GM18526 (cell line): ENCODE data around the gene ADAMTS16.

Experiments
- POLR2A ChIP-seq: IDR thresholded peaks from 3 replicates; pipeline ENCODE4 v1.6.1; 2011; ENCODE audit not compliant: insufficient read length; ENCODE audit errors: extremely low read depth

ADAMTS16 gene, protein sequence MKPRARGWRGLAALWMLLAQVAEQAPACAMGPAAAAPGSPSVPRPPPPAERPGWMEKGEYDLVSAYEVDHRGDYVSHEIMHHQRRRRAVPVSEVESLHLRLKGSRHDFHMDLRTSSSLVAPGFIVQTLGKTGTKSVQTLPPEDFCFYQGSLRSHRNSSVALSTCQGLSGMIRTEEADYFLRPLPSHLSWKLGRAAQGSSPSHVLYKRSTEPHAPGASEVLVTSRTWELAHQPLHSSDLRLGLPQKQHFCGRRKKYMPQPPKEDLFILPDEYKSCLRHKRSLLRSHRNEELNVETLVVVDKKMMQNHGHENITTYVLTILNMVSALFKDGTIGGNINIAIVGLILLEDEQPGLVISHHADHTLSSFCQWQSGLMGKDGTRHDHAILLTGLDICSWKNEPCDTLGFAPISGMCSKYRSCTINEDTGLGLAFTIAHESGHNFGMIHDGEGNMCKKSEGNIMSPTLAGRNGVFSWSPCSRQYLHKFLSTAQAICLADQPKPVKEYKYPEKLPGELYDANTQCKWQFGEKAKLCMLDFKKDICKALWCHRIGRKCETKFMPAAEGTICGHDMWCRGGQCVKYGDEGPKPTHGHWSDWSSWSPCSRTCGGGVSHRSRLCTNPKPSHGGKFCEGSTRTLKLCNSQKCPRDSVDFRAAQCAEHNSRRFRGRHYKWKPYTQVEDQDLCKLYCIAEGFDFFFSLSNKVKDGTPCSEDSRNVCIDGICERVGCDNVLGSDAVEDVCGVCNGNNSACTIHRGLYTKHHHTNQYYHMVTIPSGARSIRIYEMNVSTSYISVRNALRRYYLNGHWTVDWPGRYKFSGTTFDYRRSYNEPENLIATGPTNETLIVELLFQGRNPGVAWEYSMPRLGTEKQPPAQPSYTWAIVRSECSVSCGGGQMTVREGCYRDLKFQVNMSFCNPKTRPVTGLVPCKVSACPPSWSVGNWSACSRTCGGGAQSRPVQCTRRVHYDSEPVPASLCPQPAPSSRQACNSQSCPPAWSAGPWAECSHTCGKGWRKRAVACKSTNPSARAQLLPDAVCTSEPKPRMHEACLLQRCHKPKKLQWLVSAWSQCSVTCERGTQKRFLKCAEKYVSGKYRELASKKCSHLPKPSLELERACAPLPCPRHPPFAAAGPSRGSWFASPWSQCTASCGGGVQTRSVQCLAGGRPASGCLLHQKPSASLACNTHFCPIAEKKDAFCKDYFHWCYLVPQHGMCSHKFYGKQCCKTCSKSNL

DNA sequence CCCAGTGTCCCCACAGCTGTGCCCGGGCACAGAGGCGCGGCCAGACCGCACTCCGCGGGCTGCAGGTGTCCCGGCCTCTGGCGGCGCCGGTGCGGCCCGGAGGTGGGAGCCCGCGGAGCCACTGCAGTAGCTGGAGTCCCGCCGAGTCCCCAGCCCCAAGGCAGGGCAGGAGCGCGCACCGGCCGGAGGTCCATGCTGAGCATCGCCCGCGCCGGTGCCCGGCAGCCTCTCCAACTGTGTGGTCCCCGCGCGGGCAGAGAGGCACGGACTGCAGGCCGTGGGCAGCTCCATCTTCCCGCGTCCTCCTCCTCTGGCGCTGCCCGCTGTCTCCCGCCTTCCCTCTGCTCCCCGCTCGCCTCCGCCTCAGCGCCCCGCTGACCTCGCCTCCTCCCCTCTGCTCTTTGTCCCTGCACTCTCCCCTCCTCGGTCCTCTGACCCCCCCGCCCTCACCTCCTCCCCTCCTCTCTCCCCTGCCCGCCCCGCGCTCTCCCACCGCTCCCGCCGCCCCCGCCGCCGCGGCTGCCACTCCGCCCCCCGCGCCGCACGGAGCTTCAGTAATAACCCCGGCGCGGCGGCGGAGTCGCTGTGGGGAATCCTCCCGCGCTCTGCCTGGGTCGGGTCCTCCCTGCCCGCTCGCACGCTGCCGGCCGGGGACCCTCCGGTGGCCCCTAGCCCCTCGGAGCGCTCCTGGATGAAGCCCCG is at the start of gene ADAMTS16:
Gene ADAMTS16 (plus strand): TSS at position 554 of the 702 bp plus-strand sequence. CDS start 138 bp downstream, at position 692.
- TF ChIP-seq POLR2A, result no peak

DNA sequence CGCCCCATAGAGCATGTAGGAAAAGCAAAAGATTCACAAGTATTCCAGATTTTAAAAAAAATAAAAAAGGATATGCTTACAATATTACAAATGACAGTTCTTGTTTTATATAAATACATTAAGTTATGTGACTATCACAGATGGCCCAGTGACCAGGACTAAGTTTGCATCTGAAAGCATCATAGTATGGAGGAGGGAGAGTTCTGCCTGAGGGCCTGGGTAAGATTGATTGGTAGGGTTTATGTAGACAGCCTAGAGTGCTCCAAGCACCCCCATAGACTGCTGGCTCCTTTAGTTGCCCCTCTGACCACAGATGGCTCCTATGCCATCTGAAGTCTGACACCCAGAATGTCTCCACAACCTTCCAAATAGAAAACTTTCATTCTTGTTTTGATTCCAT is 48.0 kb upstream of the ADAMTS16 start:
- TF ChIP-seq POLR2A, result no peak

DNA sequence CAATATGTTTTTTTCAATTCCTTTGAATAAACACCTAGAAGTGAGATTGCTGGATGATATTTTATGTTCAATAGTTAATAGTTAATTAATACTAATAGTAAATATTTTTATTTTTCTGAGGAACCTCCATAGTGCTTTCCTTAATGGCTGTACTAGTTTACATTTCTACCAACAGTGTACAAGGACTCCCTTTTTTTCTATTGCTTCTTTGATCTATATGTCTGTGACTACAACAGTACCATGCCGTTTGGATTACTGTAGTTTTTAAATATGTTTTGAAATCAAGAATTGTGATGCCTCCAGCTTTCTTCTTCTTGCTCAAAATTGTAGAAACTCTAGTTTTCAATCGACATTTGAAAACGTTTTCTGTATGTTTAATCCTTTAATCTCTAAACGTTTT is 39.5 kb upstream of the ADAMTS16 start:
- no peak for TF ChIP-seq POLR2A

DNA sequence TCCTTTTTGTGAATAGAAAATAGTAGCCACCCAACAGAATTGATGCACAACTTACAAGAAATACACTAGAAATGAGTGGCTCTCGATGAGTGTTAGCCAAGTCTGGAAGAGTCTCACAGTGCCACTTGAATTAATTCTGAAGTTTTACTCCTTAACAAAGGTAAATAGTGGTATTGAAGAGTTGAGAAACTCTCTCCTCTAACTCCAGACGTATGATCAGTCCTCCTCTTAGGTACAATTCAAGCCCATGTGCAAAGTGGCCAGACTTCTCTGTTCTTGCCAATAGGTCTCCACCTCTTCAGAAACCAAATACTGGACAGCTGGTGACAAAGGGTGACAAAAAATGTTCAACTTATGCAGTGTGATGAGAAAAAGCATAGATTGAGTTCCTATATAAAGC is 38.5 kb upstream of the ADAMTS16 start:
- no peak for TF ChIP-seq POLR2A

DNA sequence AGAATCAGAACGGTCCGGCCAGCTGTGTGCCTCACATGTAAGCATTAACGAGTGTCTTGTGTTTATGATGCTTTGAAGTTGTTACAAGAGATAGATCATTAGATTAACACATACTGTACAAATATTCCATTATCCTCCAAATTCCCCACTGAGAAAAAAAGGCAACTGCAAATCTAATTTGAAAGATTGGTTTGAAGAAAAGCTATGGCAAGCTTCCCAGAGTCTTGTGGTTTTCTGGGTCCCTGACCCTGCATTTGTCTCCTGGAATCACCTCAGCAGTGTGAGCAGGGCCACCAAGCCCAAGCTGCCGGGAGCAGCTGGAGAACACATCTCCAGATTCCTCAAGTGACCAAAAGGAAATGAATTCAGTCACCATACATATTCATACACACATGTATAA is 36.9 kb upstream of the ADAMTS16 start:
- no peak for TF ChIP-seq POLR2A

DNA sequence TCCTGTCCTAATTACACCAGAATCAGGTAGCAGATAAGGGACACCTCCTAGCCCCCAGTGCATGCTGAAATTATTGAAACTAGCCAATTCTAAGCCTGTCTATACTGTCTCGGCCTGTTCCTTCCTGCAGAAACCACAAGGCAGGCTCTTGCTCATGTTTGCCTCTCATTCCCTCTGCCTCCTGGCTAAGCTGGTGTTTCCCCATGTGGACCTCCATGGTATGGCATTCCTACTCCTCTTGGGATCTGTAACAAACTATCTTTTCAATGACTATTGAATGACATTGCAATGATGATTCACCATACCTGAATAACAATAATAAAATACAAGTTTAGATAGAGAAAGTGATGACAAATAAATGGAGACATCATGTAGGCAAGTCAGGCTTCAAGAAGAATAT is 35.6 kb upstream of the ADAMTS16 start:
- no peak for TF ChIP-seq POLR2A

DNA sequence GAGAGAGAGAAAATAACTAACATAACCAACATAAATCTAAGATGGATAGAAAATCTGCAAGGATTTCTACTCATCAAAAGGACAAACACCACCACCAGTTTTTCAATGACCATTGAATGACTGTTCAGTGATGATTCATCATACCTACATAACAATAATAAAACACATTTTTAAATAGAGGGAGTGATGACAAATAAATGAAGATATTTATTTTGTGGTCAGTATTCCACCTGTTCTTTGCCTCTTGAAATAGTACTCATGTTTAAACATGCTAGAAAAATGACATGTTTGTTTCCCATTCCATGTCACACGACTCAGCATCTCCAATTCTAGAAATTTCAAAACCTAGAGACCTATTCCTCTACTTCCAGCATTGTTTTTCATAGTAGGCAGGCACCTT is 34.6 kb upstream of the ADAMTS16 start:
- no peak for TF ChIP-seq POLR2A

DNA sequence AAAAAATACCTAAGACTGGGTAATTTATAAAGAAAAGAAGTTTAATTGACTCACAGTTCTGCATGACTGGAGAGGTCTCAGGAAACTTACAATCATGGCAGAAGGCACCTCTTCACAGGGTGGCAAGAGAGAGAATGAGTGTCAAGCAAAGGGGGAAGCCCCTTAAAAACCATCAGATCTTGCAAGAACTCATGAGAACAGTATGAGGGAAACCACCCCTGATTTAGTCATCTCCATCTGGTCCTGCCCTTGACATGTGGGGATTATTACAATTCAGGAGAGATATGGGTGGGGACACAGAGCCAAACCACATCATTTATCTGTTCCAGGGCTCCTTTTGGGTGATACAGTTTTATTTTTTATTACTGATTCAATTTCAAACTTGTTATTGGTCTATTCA is 23.2 kb upstream of the ADAMTS16 start:
- no peak for TF ChIP-seq POLR2A

DNA sequence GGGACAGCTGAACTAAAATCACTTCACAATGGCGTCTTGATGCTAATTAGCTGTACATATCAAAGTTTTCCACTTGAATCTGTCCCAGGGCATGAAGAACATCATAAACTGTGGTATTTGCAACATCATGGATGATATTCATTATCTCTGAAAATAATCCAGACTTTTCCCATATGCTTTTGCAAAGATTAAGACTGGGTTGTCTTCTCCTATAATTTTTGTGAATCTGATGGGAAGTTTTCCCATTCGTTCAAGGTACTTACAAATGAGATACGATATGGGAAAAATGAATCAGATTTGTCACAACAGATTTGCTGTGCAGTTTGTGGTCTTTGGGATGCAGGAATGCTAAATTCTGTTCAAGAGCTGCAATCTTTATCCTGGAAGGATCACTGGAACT is 17.4 kb upstream of the ADAMTS16 start:
- TF ChIP-seq POLR2A, result no peak

DNA sequence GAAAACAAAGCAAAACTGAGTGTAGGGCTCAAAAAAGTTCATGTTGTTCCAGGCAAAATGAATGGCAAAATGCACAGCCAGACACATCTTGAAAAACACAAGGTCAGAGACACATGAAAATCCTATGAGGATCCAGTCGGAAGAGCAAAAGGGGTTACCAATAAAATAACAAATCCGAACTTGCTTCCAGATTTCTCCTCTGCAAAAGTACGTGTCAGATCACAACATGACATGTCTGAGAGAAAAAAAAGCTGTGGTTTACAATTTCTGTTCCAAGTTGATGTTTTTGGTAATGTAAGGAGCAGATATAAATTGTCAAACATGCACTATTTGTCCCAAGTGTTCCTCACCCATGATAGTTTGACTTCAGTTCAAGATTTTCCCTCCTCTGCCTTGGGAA is 15.9 kb upstream of the ADAMTS16 start:
- TF ChIP-seq POLR2A, result no peak

DNA sequence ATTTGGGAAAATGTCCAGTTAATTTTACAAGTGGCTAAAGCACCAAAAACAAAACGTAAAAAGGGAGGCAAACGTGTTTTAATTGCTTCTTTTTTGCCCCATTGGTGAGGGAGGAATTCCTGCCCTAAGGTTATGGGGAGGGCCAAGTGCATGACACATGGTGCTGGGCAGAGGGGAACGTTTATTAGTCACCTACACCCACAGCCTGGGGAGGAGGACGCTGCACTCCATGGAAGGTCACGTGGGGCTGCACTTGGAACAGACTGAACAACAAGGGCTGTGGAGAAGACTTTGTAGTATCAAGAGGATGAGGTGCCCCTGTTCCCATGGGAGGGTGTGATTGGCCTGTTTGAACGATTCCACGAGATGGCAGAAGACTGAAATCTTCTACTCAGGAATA is 13.7 kb upstream of the ADAMTS16 start:
- TF ChIP-seq POLR2A, result no peak

DNA sequence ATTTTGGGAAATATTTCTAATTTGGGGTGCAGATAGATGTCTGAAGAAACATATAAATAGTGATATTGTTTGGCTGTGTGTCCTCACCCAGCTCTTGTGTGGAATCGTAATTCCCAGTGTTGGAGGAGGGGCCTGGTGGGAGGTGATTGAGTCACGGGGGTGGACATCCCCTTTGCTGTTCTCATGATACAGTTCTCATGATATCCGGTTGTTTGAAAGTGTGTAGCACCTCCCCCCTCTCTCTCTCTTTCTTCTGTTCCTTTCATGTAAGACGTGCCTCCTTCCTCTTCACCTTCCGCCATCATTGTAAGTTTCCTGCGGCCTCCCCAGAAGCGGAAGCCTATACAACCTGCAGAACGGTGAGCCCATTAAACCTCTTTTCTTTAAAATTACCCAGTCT is 11.4 kb upstream of the ADAMTS16 start:
- TF ChIP-seq POLR2A, result no peak

DNA sequence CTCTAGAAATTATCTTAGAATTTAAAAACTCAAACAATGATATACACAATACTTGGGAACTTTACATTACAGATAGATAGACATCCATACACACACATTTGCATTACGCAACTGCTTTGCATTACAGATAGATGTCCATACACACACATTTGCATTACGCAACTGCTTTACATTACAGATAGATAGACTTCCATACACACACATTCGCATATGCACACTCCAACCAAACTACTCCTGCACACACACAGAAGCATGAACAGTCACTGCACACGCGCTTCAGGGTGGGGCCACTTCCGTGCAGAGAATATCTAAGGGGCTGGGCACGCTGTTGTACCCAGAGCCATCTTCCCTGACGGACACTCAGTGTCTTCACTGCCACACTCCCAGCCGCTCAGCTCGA is 7.9 kb upstream of the ADAMTS16 start:
- TF ChIP-seq POLR2A, result no peak

DNA sequence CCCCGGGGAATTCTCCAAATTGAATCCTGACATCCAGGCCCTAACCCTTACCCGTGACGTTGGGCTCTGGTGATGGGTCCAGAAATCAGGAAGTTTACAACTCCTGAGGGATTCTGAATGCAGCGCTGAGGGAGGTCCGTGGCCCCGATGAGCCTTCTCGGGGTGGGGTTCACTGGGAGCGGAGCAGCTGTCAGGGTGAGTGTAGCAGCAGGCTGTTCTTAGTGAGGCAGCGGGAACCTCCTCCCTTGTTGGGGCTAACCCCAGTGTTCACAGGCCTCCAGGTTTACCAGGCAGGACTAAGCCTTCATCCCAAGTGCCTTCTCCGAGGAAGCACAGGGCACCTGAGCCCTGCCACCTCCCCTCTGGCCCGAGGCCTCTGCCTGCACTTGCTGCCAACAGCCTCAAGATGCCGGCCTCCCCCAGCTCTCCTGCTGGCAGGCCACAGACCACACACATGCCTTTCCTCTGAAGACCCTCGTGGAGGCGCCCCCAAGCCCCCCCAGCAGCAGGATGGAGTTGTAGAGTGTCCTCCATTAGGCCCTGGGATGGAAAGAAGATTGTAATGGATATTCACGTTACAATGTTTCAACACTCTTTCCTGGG is 7.3 kb upstream of the ADAMTS16 start:
- no peak for TF ChIP-seq POLR2A
